Astrocyte (in vitro differentiated cells and primary cell): ENCODE data around the gene ZNF594. TPM values are rescaled to one million over a fixed set of nuclear protein-coding genes. Genes with fewer than 3 reads are reported as not detected.

Source experiments
- DNase-seq: peaks from one replicate; pipeline ENCODE4 v3.0.0-alpha.2; 2010; ENCODE audit warnings: low read depth
- FAIRE-seq: peaks from 2 replicates; lab custom pipeline; 2011; peaks lifted over from hg19 to GRCh38; lab: Jason Lieb, UNC
- H2AFZ ChIP-seq: 2 replicates; pipeline ENCODE4 v1.6.0; 2012; ENCODE audit warnings: low read depth, low read length, inconsistent platforms
- H3K27ac ChIP-seq: 2 replicates; pipeline ENCODE4 v1.5.1; 2011; ENCODE audit warnings: low read depth, low read length, inconsistent platforms
- H3K27me3 ChIP-seq: 2 replicates; pipeline ENCODE4 v1.6.0; 2011; ENCODE audit warnings: low read length, inconsistent platforms; ENCODE audit not compliant: insufficient read depth
- H3K36me3 ChIP-seq: 2 replicates; pipeline ENCODE4 v1.5.1; 2011; ENCODE audit warnings: low read length, inconsistent platforms; ENCODE audit not compliant: insufficient read depth
- H3K4me1 ChIP-seq: 2 replicates; pipeline ENCODE4 v1.5.1; 2011; ENCODE audit warnings: low read length, inconsistent platforms; ENCODE audit not compliant: insufficient read depth
- H3K4me2 ChIP-seq: 2 replicates; pipeline ENCODE4 v1.6.0; 2012; ENCODE audit warnings: low read length, inconsistent platforms
- H3K4me3 ChIP-seq: 2 replicates; pipeline ENCODE4 v1.5.1; 2011; ENCODE audit warnings: low read depth, mild to moderate bottlenecking, low read length, inconsistent platforms; ENCODE audit not compliant: insufficient read depth
- H3K79me2 ChIP-seq: 2 replicates; pipeline ENCODE4 v1.6.0; 2012; ENCODE audit warnings: mild to moderate bottlenecking, low read length, inconsistent platforms; ENCODE audit not compliant: insufficient read depth
- H3K9ac ChIP-seq: 2 replicates; pipeline ENCODE4 v1.6.0; 2012; ENCODE audit warnings: mild to moderate bottlenecking, low read length, inconsistent platforms
- H3K9me3 ChIP-seq: 2 replicates; pipeline ENCODE4 v1.5.1; 2012; ENCODE audit warnings: low read depth, mild to moderate bottlenecking, low read length, inconsistent platforms; ENCODE audit not compliant: insufficient read depth
- H4K20me1 ChIP-seq: 2 replicates; pipeline ENCODE4 v1.6.0; 2012; ENCODE audit warnings: low read length, inconsistent platforms; ENCODE audit not compliant: insufficient read depth
- H3K27ac Mint-ChIP-seq: one replicate; pipeline ENCODE4 v1.8.0; 2021; ENCODE audit warnings: mild to moderate bottlenecking, mixed read lengths; ENCODE audit not compliant: unreplicated experiment
- H3K27me3 Mint-ChIP-seq: one replicate; pipeline ENCODE4 v1.8.0; 2021; ENCODE audit warnings: low read depth, mixed read lengths; ENCODE audit not compliant: unreplicated experiment
- H3K36me3 Mint-ChIP-seq: one replicate; pipeline ENCODE4 v1.8.0; 2021; ENCODE audit warnings: low read depth, mixed read lengths; ENCODE audit not compliant: unreplicated experiment
- H3K4me1 Mint-ChIP-seq: one replicate; pipeline ENCODE4 v1.8.0; 2021; ENCODE audit warnings: low read depth, mixed read lengths; ENCODE audit not compliant: unreplicated experiment
- H3K4me3 Mint-ChIP-seq: one replicate; pipeline ENCODE4 v1.8.0; 2021; ENCODE audit warnings: mild to moderate bottlenecking, moderate library complexity, mixed read lengths; ENCODE audit not compliant: unreplicated experiment
- H3K9me3 Mint-ChIP-seq: one replicate; pipeline ENCODE4 v1.8.0; 2021; ENCODE audit warnings: mild to moderate bottlenecking, mixed read lengths; ENCODE audit not compliant: unreplicated experiment
- CTCF ChIP-seq: IDR thresholded peaks from 2 replicates; pipeline ENCODE4 v1.5.1; 2011; ENCODE audit warnings: low read depth, mild to moderate bottlenecking, inconsistent platforms, low read length, moderate library complexity; ENCODE audit not compliant: insufficient read depth
- EZH2 ChIP-seq: IDR thresholded peaks from 2 replicates; pipeline ENCODE4 v1.6.1; 2012; ENCODE audit warnings: mild to moderate bottlenecking, low read length, inconsistent platforms; ENCODE audit not compliant: insufficient read depth
- total RNA-seq: library from RNA; stranded (reverse); gene quantifications from 2 replicates; pipeline ENCODE4 v1.2.1, GENCODE V29; 2021

ZNF594 gene
- total RNA-seq, 1 donor from 2014 or later = 8.9 TPM

DNA sequence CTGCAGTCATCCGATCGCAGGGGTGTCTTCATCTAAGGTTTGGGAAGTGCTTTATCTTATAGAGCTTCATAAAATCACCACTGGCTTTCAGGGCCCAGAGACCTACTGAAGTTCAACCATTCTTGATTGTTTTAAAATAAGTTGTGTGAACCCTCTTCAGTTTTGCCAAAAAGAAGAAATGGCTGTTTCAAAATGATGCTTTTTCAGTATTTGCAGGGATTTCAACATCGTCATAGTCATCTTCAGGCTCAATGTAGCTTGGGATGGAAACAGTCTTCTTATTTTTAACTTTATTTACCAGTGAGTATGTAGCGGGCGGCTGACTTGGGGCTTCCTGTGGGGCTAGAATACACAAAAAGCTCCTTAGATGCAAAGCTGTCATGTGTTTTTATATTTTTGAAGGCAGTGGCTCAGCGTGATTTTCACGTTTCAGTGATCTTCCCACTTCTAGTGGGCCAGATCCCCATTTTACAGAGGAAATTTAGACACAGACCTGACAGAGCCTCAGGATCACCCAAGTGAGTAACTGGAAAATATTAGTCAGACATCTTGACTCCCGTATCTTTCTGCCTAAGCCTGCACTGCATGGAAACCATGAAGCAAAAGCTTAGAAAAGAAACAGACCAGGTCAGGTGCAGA is 19.1 kb upstream of the ZNF594 start:
- H3K4me1 ChIP-seq = no peaks in the 10 kb centered on the region
- no peaks in the 10 kb centered on the region for H3K4me1 Mint-ChIP-seq
- H3K4me2 ChIP-seq = no peak overlapping the region
- H3K9ac ChIP-seq = no peak overlapping the region
- TF ChIP-seq EZH2 (no peak), CTCF (no peak)
- no peaks in the 10 kb centered on the region for H3K9me3 Mint-ChIP-seq
- H3K9me3 ChIP-seq = no peaks in the 10 kb centered on the region
- H3K79me2 ChIP-seq = no peaks in the 10 kb centered on the region
- H3K27me3 Mint-ChIP-seq = no peaks in the 10 kb centered on the region
- H3K4me3 ChIP-seq = no peak overlapping the region
- H3K36me3 ChIP-seq = peaks cover 2% of the 10 kb centered on the region
- H2AFZ ChIP-seq = no peak overlapping the region
- no peak overlapping the region for H3K27ac ChIP-seq
- no peaks in the 10 kb centered on the region for H3K27me3 ChIP-seq
- no peak overlapping the region for H3K27ac Mint-ChIP-seq
- no peak for DNase-seq
- no peaks in the 10 kb centered on the region for H4K20me1 ChIP-seq
- no peak overlapping the region for H3K4me3 Mint-ChIP-seq
- H3K36me3 Mint-ChIP-seq = peaks cover 23% of the 10 kb centered on the region
- no peak for FAIRE-seq

- H3K27ac Mint-ChIP-seq = no peak overlapping the region
- peaks cover 2% of the 10 kb centered on the region for H3K9me3 Mint-ChIP-seq
- no peaks in the 10 kb centered on the region for H3K27me3 Mint-ChIP-seq
These were observed 18.4 kb upstream of the ZNF594 start for GRCh38 chr17:5210091-5210490.

More at GRCh38 chr17:5210091-5210490, 18.4 kb upstream of the ZNF594 start:
- DNase-seq = no peak
- no peaks in the 10 kb centered on the region for H3K79me2 ChIP-seq
- Mint-ChIP-seq H3K4me3 (no peak overlapping the region), H3K36me3 (peaks cover 18% of the 10 kb centered on the region), H3K4me1 (no peaks in the 10 kb centered on the region)
- H2AFZ ChIP-seq = no peak overlapping the region
- no peak overlapping the region for H3K4me2 ChIP-seq
- H3K4me1 ChIP-seq = no peaks in the 10 kb centered on the region
- H3K36me3 ChIP-seq = peaks cover 2% of the 10 kb centered on the region
- no peak overlapping the region for H3K9ac ChIP-seq
- no peaks in the 10 kb centered on the region for H3K9me3 ChIP-seq
- no peak overlapping the region for H3K4me3 ChIP-seq
- no peak for TF ChIP-seq EZH2
- no peak for TF ChIP-seq CTCF
- H4K20me1 ChIP-seq = no peaks in the 10 kb centered on the region
- no peak overlapping the region for H3K27ac ChIP-seq
- FAIRE-seq = no peak
- no peaks in the 10 kb centered on the region for H3K27me3 ChIP-seq
